ENCODE data around the gene ZNRF1.
A peak's percentile ranks its signal among the peaks of the same experiment; 100 is the strongest.

ZNRF1 gene

DNA sequence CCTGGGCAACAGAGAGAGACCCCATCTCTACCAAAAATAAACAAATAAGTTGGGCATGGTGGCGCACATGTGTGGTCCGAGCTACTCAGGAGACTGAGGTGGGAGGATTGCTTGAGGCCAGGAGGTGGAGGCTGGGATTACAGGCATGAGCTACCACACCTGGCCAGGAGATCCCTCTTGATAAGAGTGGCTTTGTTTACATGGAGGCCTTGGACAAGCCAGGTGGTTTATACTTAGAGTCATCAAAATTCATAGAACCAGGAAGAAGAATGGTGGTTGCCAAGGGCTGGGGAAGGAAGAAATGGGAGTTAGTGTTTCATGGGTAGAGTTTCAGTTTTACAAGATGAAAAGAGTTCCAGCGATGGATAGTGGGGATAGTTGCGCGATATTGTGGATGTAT, 140.7 kb downstream of the ZNRF1 start:
- no peak for DNase-seq (ENCODE audit: low read depth in 2 of 2, low spot score in 1 of 2)

DNA sequence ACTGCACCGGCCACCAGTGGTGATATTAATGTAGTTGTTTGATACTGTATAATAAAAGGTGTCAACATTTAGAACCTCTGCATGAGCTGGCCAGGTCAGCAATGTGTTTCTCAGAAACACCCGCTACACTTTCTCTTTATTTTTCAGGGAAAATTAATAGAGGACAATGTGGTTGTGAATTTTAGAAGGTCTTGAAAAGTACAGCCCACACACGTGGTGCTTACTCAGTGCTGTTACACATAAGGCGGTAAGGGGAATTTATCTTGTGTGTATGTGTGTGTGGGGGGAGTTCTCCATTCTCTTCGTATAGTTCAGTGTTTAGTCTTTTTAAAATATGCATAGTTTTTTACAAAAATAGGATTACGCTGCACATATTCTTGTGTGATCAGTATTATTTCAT, 145.1 kb downstream of the ZNRF1 start:
- DNase-seq (ENCODE audit: low read depth in 2 of 2, low spot score in 1 of 2), result no peak

DNA sequence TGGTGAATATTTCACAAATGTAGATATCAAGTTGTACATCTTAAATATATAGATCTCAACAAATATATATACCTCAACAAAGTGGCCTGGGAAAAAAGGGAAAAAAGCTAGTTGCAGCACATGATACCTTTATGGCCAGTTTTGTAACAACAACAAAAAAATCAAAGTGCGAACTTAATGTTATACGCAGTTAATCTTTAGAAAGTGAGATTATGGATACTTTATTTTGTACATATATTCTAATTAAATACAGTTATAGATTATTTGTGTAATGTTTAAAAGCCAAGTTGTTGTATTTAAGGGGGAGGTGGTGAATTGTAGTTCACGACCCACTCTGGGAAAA, 149.1 kb downstream of the ZNRF1 start:
- no peak for DNase-seq (ENCODE audit: low read depth in 2 of 2, low spot score in 1 of 2)

DNA sequence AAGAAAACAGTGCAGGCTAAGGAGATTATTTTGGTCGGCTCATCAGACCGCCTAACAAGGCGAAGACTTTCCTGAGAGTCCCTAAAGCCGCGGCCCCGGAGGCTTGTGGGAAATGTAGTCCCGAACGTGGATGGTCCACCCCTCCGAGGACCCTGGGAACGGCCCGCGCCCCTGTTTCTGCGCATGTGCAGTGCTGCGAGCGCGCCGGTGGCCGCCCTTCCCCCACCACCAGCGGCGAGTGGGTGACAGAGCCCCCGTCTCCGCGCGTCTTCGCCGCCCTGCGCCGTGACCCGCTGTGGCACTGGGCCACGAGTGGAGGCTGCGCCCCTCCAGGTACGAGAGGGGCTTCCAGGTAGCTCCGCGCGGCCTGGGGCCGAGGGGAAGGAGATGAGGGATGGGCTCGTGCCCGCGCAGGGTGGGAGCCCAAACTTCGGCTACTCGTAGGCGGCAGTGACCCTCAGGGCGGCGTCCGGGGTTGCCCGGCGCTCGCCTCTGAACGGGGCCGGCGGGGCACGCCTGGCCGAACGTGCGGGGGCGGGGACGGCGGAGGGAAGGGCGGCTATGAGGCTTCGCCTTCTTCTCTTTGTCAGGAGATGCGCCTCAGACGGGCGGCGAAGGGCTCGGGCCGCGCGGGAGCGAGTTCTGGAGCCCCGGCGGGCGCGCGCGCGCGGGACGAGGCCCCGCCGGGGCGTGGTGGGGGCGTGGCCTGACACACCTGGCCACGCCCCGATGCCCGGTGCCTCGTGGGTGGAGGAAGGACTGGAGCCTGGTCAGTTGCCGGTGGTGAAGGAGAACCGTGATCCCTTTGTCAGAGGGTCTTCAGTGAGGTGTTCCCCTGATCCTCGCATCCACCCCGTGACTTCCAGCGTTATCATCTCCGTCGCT, 149.7 kb downstream of the ZNRF1 start, which contains the start of gene ZFP1:
ZFP1 (plus strand) TSS at position 214 of the 885 bp plus-strand sequence. CDS start 4,428 bp downstream, outside the sequence.
- DNase-seq (ENCODE audit: low read depth in 2 of 2, low spot score in 1 of 2), result peak; percentile 89 to 91

DNA sequence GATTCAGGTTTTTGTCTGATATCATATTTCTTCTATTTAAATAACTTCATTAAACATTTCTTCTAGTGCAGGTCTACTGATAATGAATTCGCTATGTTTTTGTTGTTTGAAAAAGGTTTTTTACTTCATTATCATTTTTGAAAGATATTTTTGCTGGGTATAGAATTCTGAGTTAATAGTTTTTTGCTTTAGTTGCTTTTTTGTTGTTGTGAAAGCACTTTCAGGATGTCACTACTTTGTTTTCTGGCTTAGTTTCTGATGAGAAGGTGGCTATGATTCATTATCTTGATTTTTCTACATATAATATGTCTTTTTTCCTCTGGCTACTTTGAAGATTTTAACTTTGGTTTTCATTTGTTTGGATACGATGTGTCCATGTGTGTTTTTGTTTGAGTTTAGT, 153.0 kb downstream of the ZNRF1 start:
- no peak for DNase-seq (ENCODE audit: low read depth in 2 of 2, low spot score in 1 of 2)

DNA sequence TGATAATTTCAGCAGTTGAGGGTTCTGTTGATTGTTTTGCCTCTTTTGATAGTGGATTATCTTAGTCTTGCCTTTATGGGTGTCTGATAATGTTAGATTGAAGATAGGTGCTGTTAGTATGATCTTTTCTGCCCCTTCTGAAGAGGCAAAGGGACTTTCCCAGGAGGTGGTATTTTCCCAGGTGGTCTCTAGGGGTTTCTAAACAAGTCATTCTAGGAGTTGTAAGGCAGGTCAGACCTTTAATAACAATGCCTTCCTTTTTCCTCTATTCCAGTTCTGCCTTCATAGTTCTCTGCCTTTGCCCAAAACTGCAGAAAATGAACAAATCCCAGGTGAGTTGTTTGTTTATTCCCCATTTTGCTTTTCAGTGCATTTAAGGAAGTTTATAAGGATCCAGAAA, 153.8 kb downstream of the ZNRF1 start:
- no peak for DNase-seq (ENCODE audit: low read depth in 2 of 2, low spot score in 1 of 2)

DNA sequence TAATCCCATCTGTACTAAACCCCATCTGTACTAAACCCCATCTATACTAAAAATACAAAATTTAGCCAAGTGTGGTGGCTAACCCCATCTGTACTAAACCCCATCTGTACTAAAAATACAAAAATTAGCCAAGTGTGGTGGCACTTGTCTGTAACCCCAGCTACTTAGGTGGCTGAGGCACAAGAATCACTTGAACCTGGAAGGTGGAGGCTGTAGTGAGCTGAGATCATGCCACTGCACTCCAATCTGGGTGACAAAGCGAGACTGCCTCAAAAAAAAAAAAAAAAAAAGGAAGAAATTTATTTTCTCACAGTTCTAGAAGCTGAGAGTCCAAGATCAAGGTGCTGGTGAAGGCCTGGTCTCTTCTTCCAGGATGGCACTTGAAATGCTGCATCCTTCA, 161.6 kb downstream of the ZNRF1 start:
- DNase-seq (ENCODE audit: low read depth in 2 of 2, low spot score in 1 of 2), result no peak
